Epithelial cell of esophagus (primary cell): ENCODE data around the gene BCAM.

Experiments
- DNase-seq: peaks from one replicate; pipeline ENCODE4 v3.0.0; 2010; ENCODE audit warnings: low read depth
- H3K4me3 ChIP-seq: 2 replicates; pipeline ENCODE4 v1.5.1; 2011; ENCODE audit warnings: mild to moderate bottlenecking, low read length, control low read depth
- TF ChIP-seq, protein P1 (sequence below): IDR thresholded peaks from 2 replicates; pipeline ENCODE4 v1.5.1; 2011; ENCODE audit warnings: low read depth, mild to moderate bottlenecking, low read length, control low read depth, inconsistent platforms; ENCODE audit not compliant: insufficient read depth; ENCODE audit errors: missing control alignments

The BCAM gene

DNA sequence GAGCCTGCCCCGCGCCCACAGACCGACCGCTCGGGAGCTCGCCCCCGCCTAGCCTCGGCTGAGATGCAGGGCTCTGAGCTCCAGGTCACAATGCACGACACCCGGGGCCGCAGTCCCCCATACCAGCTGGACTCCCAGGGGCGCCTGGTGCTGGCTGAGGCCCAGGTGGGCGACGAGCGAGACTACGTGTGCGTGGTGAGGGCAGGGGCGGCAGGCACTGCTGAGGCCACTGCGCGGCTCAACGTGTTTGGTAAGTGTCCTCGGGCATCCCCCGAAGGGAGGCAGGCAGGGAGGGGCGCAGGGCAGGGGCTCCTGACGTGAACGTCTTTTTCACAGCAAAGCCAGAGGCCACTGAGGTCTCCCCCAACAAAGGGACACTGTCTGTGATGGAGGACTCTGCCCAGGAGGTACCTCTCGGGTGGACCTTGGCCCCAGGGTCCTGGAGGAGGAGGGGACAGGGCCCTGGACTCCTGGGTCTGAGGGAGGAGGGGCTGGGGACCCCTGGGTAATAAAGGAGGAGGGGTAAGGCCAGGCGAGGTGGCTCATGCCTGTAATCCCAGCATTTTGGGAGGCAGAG, 3.3 kb downstream of the BCAM start:
- TF ChIP-seq, protein P1, sequence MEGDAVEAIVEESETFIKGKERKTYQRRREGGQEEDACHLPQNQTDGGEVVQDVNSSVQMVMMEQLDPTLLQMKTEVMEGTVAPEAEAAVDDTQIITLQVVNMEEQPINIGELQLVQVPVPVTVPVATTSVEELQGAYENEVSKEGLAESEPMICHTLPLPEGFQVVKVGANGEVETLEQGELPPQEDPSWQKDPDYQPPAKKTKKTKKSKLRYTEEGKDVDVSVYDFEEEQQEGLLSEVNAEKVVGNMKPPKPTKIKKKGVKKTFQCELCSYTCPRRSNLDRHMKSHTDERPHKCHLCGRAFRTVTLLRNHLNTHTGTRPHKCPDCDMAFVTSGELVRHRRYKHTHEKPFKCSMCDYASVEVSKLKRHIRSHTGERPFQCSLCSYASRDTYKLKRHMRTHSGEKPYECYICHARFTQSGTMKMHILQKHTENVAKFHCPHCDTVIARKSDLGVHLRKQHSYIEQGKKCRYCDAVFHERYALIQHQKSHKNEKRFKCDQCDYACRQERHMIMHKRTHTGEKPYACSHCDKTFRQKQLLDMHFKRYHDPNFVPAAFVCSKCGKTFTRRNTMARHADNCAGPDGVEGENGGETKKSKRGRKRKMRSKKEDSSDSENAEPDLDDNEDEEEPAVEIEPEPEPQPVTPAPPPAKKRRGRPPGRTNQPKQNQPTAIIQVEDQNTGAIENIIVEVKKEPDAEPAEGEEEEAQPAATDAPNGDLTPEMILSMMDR: no peak
- H3K4me3 ChIP-seq: no peak overlapping the region
- DNase-seq: no peak

DNA sequence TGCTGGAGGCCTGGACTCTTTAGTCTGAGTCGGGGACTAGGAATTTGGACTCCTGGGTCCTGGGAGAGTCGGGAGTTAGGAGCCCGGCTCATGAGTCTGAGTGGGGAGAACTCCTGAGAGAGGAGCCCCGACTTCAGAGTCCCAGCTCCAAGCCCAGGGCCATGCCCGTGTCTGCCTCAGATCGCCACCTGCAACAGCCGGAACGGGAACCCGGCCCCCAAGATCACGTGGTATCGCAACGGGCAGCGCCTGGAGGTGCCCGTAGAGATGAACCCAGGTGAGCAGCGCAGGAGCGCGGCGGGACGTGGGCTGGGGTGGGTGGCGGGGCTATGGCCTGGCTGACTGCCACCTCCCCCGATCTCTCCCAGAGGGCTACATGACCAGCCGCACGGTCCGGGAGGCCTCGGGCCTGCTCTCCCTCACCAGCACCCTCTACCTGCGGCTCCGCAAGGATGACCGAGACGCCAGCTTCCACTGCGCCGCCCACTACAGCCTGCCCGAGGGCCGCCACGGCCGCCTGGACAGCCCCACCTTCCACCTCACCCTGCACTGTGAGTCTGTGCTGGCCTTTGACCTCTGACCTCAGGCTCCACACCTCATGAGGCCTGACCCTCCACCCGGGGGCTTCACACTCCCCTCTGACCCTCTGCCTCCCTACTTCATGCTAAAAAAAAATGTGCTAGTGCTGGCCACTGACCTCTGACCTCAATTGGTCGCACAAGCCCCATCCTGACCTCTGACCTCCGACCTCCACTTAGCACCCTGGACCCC, 4.4 kb downstream of the BCAM start:
- TF ChIP-seq, protein P1: no peak
- no peak for DNase-seq

DNA sequence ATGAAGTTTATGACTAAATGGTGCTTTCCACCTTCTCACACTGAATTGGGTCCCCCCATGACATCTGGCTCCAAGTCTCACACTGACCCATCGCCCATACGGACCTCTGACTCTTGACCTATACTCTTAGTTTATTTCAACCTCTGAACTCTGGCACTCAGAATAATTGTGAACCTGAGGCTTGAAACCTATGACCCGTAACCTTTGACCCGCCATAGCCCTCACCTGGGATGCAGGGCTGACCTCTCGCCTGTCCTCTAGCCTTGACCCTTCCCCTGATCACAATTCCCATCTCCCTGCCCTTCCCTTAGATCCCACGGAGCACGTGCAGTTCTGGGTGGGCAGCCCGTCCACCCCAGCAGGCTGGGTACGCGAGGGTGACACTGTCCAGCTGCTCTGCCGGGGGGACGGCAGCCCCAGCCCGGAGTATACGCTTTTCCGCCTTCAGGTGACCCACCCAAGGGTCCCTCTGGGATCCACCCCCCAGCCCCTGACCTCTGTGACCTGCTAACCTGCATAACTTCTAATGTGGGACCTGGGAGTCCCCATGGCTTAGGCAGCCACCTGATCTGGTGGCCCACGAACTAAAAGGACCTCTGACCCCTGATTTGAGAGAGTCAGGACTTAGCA, 5.1 kb downstream of the BCAM start:
- DNase-seq: no peak
- no peak overlapping the region for H3K4me3 ChIP-seq
- TF ChIP-seq, protein P1: no peak

More for the DNA sequence above, 4.4 kb downstream of the BCAM start:
- no peak overlapping the region for H3K4me3 ChIP-seq

DNA sequence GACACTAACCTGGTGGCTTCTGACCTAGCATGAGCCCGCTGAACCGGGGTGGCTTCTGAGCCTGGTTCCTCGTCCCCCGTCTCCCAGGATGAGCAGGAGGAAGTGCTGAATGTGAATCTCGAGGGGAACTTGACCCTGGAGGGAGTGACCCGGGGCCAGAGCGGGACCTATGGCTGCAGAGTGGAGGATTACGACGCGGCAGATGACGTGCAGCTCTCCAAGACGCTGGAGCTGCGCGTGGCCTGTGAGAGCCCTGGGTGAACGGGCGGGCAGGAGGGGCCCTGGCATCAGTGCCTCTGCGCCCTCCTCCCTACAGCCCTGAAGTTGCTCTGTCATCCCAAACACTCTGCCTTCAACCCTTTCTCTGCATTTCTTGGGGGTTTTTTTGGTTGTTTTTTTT, 5.6 kb downstream of the BCAM start:
- H3K4me3 ChIP-seq: no peak overlapping the region
- TF ChIP-seq, protein P1: no peak
- no peak for DNase-seq

DNA sequence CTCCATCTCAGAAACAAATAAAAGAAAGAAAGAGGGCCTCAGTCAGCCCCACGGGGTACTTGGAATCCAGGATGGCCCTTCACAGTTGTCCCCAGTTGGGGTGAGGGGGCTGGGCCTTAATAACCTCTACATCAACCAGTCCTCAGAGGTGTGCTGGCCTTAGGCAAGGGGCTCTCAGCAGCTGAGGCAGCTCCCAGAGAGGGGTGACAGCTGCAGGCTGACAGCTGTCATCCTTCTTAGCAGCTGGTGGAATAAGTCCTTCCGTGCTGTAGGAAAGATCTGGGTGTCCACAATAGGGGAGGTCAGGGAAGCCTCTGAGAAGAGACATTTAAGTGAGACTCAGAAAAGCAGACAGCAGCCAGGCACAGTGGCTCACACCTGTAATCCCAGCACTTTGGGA, 7.4 kb downstream of the BCAM start:
- DNase-seq: no peak
- H3K4me3 ChIP-seq: no peak overlapping the region
- TF ChIP-seq, protein P1: no peak

DNA sequence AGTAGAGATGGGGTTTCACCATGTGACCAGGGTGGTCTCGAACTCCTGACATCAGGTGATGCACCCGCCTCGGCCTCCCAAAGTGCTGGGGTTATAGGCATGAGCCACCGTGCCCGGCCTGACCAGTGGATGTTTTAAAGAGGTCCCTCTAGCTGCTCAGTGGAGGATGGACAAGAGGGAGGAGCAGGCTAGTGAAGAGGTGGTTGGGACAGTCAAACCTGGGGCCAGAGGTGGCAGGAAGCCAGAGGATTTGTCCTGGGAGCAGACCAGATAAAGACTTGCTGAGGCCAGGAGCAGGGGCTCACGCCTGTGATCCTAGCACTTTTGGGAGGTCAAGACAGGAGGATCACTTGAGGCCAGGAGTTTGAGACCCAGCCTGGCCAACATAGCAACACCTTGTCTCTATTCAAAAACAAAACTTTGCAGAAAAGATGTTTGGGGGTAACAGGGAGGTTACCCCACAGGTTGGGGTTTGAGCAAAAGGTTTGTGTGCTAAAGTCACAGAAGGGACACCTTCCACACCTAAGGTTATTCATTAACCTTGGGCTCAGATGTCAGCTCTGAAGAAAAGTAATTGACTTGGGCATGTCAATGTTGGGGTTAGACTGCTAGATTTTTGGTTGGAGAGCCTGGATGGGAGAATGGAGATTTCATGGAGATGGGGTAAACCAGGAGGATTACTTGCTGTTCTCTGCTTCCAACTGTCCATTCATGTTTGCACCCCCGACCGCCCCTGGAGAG, 9.0 kb downstream of the BCAM start:
- TF ChIP-seq, protein P1: no peak
- H3K4me3 ChIP-seq: no peak overlapping the region
- DNase-seq: no peak
